ENCODE measurements around the gene ATF7. TPM values are rescaled to one million over a fixed set of nuclear protein-coding genes. Genes with fewer than 3 reads are reported as not detected.

Gene ATF7
- total RNA-seq, 1 experiment from 2014 or later, result 8.9 TPM

DNA sequence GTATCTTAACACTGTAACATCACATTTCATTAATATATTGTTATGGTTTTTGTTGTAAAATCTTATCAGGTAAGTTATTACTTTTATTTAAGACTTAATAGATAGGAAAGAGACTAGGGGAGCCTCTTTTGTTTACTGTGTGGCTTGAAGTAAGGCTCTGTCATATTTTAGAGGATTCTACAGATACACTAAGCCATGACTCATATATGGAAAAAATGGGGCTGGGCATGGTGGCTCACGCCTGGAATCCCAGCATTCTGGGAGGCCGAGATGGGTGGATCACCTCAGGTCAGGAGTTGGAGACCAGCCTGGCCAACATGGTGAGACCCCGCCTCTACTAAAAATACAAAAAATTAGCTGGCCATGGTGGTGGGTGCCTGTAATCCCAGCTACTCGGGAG is 95.3 kb downstream of the ATF7 start:
- peak; percentile 41 for DNase-seq (ENCODE audit: low read depth)

DNA sequence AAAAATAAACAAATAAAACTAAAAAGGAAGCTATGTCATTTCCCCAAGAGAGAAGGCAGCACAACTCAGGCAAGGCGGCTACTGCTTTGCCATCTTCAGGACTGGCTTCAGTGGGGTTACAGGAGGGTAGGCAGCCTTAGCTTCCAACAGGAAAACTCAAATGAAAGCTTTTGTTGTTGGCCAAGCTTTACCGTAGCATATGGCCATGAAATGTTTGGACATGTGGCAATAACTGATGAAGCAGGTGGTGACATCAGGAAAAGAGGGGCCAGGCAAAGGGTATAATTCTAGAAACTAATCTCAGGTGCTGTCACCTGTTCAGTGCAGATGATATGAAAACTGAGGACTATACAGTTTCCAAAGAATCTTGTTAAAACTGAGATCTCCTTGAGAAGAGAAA is 96.1 kb downstream of the ATF7 start:
- no peak for DNase-seq (ENCODE audit: low read depth)

DNA sequence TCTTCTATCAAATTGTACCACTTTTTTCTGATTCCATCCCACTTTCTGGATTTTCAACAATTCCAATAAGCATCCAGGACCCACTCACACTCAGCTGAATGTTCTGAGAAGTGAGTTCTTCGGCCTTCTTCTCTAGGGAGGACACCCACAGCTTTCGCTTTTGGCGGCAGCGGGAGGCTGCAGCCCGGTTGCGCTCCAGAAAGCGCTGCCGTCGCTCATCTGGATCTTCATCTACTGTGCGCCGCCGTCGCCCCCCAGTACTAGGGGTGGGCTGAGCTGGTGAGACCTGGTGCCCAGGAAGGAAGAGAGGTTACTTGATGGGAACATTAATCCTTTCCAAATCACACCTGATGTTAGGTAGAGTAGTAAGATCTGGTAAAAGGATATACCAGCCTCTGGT is 101.7 kb downstream of the ATF7 start:
- DNase-seq (ENCODE audit: low read depth), result no peak

DNA sequence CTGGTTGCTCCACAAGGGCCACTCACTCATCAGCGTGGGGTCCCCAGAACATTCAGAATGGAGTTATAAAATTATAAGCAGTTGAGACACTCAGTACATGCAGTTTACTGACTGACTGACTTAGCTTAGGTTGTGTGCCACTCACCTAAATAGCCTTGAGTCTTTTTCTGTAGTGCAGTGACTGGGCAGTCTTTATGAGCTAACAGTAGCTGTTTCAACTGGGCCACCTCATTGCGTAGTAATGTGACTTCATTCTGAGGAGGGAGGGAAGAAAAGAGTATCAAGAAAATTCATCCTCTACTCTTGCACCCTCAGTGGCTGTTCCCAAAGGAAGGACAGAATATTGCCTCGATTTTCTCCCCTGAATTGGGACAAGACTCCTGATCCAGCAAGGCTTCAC is 103.1 kb downstream of the ATF7 start:
- DNase-seq (ENCODE audit: low read depth), result no peak

DNA sequence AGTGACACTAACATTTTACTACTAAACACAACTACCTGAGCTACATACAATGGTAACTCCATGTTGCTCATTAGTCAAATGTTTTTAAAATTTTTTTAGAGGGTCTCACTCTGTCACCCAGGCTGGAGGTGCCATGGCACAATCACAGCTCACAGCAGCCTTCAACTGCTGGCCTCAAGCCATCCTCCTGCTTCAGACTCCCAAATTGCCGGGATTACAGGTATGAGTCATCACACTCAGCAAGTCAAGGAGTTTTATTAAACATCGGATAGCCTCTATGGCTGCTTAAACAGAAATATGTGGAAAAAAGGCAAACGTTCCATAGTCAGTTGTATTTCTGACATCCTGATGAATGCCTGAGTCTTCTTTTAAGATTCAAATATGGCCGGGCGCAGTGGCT is 107.8 kb downstream of the ATF7 start:
- DNase-seq (ENCODE audit: low read depth), result peak; percentile 27

DNA sequence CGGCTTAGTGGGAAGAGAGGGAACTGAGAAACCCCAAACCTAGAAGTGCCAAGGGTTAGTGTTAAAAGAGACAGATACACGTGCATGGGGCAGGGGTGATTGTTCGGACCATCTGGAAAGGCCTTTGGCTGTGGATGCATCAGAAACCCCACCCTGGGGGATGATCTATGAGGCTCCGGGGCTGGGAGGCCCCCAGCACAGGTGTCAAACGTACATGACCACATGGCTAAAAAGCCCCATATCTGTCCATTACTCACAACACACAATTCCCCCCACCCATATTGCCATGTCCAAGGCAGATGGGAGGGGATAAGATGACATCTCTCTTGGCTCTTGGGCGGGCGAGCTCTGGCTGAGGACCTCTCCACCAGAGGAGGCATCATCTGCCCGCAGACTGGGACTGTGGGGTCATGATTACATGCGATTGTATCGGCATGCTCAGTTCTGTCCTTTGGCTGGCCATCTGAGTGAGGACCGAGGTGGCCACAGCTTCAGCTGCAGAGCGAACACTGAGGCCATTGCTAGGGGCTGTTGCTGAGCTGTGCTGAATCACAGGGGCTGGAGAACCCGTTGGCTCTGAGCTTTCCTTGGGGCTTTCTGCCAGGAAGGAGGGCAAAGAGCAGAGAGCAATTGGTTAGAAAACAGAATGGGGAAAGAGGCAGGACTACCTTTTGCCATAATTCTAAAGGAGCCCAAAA is 109.3 kb downstream of the ATF7 start:
- no peak for DNase-seq (ENCODE audit: low read depth)

DNA sequence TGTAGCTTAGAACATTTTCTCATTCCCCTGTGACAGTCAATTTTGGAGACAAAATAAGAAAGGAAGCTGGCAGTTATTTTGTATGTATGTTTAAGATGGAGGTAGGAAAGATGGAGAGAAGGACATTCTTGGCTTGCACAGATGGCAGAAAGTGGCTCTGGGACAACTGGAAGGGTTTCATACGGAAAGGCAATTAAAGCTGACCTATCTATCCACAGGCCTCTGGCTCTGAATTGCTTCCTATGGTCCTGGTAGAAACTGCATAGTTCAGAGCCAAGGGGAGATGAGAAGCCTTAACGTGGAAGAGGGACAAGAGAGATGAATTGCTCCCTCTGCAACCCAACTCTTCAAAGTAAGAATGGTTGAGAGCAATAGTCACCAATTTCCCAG is 110.9 kb downstream of the ATF7 start:
- no peak for DNase-seq (ENCODE audit: low read depth)

DNA sequence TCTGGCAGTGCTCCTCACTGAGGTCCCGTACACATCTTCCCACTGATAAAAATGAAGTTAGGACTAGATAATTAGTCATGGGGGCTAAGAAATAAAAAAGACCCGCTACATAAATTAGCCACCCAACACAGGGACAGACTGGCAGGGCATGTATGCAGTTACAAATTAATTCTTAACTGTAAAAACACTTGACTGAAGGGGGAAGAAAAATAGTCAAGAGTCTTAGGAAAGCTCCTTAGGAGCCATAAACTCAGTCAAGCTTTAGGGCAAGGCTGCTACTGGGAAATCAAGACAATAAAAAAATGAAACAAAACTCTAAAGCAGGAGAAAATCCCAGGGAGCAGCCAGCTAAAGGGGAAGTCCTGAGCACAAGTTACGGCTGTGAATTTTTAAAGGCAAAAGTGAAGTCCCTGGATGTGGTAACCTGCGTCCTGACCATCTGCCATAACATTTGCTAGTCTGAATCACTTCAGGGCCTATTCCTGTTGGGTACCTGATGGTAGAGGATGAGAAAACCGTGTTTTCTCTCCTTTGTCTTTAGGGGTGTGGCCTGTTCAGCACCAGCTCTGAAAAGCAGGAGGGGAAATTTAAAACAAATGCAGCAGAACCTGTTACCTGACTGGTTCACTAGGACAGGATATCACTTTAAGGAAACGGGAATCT is 111.4 kb downstream of the ATF7 start:
- no peak for DNase-seq (ENCODE audit: low read depth)

DNA sequence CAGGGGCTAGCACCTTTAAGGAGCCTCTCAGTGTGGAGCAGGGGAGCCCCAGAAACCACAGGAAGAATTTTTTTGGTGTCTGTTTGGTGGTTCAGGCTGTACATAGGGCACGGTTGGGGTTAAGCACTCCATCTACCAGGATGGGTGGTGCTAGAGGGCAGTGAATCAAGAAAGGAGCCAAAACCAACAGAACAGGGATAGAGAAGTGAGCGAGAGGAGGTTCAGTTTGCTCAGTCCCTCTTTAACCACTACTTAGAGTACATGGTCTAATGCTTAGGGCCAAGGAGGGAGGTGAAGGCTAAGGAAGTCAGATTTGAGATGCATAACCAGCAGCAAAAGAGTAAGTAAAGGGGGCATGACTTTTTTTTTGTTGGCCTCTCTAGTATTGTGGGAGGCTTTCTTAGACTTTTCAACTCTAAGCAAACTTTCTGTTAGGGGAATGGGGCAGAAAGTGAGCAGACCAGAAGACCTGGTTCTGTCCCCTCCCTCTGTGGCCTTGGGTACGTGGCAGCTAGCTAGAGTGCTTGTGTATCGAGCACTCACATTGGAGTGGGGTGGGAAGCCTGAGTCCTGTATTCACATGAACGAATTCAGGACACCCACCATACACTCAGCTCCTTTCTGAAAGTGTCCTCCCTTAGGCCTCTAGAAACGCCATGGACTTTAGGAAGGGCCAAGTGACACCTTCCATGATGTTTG is 112.3 kb downstream of the ATF7 start:
- DNase-seq (ENCODE audit: low read depth), result no peak

DNA sequence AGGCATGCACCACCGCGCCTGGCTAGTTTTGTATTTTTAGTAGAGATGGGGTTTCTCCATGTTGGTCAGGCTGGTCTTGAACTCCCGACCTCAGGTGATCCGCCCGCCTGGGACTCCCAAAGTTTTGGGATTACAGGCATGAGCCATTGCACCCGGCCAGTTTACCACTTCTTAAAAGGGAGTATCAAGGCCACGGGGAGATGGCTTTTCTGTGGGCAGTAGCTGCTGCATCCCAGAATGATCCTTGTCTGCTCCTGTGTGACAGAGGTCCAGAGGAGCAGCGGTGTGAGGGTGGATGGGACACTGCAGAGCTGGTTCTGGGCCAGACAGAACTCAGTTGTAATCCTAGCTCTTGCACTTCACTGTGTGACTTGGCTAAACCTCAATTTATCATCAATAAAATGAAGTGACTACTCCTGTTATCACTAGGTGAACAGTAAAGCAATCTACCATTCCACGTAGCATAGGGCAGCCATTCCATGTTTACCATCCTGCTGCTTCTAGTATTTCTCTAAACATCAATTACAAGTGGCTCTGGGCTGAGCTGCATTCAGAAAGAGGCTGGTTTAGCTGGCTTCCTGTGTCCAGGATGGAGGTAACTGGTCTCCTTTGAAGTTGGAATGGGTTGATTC is 115.9 kb downstream of the ATF7 start:
- DNase-seq (ENCODE audit: low read depth), result no peak

DNA sequence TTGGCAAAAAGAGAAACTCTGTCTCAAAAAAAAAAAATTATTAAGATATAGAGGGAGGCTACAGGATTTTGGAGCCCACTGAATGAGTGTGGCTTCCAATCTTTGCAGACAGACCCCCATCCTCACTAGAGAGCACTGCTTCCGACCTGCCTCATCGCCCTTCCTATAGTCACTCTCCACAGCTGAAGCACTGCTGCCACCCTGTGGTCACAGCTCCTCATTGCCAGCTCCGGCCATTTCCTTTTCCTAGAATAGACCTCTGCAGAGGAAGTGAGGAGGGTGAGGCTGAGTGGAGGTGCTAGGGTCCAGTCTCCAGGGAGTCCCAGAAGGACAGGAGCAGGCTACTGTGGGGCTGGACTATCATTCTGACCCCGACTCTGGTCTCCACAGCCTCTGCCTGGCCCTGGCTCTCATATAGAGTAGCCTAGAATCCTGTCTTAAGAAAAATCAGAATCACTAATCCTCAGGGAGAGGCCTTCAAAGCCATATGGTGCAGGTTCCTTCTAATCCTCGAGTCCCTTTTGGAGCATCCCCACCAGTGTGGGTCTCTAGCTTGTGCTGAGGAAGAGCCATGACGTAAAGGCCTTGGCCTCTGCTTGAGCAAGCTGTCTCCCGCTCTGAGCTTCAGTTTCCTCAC is 117.5 kb downstream of the ATF7 start:
- DNase-seq (ENCODE audit: low read depth), result peak; percentile 65

DNA sequence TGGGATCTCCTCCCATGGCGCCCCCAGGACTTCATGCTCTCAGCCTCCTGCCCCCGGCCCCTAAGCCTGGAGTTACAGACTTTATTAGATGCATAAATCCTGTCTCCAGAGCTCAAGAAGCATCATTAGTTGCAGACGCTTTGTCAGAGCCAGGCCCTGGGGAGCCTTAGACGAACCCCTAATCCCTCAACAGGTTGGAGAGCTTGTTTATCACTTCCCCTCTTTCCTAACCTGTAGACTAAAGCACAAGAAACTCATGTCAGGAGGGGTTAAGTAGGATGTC is 118.6 kb downstream of the ATF7 start:
- DNase-seq (ENCODE audit: low read depth), result no peak

DNA sequence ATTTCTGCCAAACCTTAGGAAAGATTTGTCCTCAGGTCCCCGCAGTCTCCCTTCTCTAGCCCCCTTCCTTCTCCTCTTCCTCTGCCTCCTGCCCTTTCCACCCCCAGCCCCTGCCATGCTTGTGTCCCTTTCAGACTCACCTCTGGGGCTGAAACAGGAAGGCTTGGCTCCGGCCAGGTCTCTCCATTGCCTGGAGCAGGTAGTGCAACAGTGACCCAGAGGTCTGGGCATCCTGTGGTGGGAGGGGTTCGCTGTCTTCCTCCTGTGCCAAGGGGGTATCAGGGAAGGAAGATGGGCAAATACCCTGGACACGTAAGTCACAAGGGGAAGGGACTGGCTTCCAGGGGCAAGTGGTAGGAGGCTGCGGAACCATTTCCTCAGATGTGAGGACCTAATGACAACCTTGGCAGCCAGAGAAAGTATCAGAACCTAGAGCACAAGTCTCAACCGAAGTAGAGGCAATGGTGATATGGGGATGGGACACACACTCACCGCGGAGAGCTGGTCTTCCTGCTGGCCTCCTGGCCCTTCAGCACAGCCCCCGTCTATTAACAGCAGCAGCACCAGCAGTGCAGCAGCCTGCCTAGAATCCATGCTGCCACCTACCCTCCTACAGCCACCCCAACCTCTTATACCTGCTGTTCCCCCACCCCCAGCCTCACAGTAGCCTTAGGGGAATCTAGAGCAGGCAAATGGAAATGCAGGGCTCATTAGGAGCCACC is 119.1 kb downstream of the ATF7 start, which contains the start of gene NPFF:
Gene NPFF, minus strand, starts transcription at position 604 of the 722 bp plus-strand sequence. Its CDS starts 10 bp downstream, at position 594.
- no peak for DNase-seq (ENCODE audit: low read depth)

DNA sequence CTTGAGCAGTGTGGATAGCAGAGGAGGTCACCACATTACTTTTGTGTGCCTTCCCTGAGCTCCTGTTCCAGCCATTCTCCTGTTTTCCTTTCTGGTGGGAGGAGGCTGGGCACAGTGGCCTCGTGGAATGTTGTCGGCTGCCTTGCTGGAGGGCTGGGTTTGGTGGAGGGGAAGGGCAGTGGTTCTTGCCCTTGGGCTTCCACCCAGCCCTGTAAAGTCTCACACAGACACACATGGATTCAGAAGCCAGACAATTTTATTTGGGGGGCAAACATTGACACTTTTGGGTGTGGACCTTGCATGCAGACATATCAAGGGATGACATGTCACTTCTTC is 119.8 kb downstream of the ATF7 start:
- DNase-seq (ENCODE audit: low read depth), result no peak

DNA sequence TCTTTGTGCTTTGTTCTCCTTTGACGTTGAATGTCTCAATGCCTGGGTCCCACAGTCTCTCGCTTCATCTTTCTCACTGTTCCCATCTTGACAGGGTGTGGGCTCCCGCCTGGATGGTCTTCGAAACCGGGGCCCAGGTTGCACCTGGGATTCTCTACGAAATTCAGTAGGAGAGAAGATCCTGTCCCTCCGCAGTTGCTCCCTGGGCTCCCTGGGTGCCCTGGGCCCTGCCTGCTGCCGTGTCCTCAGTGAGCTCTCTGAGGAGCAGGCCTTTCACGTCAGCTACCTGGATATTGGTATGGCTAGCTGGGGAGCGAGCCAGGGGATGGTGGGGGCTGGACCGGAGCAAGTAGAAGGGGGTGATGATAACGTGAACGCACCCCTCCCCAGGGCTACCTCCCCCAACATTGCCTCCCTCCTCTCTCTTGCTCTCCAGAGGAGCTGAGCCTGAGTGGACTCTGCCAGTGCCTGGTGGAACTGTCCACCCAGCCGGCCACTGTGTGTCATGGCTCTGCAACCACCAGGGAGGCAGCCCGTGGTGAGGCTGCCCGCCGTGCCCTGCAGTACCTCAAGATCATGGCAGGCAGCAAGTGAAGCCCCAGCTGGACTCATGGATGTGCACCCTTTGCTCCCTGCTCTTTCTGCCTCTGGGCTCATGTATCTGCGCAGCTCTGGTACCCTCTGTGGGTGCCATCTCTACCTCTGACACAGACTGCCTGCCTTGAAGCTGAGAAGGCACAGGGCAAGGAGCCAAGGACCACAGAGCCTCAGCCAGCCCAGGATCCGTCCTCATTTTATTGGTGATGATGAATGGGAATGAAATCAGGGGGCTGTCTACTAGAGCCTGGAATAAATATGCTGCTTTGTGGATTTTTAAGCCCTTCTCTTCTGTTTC is 120.4 kb downstream of the ATF7 start:
- no peak for DNase-seq (ENCODE audit: low read depth)

DNA sequence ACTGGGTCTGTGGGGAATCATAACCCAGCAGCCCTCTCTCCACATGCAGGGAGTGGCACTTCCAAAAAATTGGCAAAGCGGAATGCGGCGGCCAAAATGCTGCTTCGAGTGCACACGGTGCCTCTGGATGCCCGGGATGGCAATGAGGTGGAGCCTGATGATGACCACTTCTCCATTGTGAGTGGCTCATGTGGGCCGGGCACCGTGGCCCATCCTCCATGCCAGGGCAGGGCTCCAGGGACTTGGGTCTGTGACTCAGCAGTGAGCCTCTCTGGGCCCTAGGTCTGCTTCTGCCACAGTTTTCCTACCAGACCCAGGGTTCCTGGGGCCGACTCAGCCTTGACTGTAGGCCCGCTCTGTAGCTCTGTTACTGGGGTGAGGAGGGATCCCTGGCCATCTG is 121.1 kb downstream of the ATF7 start:
- DNase-seq (ENCODE audit: low read depth), result peak; percentile 63

DNA sequence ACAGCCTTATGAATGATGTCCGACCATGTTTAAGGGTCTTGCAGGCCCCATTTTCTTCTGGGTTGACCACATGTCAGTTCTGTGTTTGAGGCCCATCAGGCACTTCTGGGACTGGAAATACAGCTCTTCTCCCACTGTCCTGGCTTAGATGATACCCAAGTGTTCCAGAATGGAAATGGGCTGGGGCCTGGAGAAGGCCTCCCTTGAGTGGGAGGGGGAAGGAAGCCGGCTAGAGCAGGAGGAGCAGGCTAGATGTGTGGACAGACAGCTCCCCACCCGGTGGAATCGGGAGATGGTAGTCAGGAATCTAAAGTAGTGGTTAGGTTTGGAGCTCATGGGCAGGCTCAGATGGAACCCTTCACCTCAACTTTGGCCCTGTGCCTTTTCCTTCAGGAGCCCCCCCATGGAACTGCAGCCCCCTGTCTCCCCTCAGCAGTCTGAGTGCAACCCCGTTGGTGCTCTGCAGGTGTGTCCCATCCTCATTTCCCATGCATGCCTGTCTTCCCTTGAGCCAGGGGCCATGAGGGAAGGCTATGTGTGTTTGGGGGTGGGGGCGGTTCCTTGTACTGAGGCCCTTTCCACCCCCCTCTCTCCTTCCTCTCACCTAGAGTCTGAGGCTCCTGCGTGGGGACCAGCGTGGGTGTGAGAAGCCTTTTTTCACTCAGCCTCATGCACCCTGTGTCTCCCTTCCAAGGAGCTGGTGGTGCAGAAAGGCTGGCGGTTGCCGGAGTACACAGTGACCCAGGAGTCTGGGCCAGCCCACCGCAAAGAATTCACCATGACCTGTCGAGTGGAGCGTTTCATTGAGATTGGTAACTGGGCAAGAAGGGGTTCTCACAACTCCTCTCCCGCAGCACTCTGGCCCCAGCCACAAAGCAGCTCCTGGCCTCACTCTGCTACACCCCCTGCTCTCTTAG is 121.9 kb downstream of the ATF7 start:
- DNase-seq (ENCODE audit: low read depth), result no peak

DNA sequence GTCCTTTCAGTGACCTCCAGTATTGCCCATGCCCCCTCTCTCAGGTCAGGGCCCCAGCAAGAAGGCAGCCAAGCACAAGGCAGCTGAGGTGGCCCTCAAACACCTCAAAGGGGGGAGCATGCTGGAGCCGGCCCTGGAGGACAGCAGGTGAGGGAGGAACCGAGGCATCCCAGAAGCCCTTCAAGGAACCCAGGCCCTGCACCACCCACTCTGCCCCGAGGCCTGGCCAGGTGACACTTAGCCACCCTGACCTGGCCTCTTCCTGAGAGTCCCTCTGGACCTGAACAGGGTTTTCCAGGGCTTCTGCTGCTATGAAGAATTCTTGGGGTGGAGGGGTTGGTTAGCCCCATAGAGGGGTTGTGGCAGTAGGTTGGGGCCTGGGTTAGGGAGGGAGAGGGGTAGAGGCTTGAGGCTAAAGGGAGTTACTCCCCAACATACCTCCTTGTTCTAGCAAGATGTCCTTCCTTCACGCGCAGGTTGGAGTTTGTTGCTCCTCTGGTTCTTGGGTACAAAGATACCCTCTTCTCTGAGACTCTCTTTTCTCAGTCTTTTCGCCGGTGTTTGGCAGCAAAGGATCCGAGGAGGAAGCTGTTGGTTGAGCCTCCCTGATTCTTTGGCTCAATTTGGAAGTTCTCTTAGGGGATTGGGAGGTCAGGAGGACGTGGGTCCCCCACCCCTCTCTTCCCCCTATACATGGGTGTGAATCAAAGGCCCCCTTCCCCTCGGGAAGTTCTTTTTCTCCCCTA is 123.0 kb downstream of the ATF7 start:
- no peak for DNase-seq (ENCODE audit: low read depth)

DNA sequence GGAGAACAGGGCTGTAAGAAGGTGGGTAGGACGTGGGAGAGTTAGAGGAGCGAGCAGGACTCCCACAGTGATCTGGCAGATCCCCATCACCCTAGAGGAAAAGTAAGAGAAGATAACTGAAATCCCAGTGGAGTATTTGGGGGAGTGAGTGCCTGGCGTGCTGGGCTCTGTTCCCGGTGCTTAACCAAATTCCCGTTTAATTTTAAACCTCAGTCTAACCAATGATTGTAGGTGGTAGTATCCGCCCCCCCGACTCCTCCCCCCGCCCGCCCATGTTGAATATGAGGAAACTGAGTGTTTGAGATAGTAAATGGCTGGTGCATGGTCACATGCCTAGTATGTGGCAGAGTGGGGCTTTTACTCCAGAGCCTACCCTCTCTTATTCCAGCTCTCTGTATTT is 123.9 kb downstream of the ATF7 start:
- peak; percentile 73 for DNase-seq (ENCODE audit: low read depth)

Data from RPMI7951 (cell line).